NB4 (cell line): ENCODE results near the gene ATOH8.

Experiments
- POLR2A ChIP-seq: IDR thresholded peaks from 2 replicates; pipeline ENCODE4 v1.6.1; 2011; ENCODE audit warnings: mild to moderate bottlenecking; ENCODE audit not compliant: insufficient read length; ENCODE audit errors: extremely low read depth
- TF ChIP-seq, protein P1 (sequence below): IDR thresholded peaks from one replicate; pipeline ENCODE4 v1.5.1; 2012; ENCODE audit warnings: low read depth, low read length
- TF ChIP-seq, protein P2 (sequence below): IDR thresholded peaks from 2 replicates; pipeline ENCODE4 v1.6.1; 2011; ENCODE audit warnings: low read depth, low read length

DNA sequence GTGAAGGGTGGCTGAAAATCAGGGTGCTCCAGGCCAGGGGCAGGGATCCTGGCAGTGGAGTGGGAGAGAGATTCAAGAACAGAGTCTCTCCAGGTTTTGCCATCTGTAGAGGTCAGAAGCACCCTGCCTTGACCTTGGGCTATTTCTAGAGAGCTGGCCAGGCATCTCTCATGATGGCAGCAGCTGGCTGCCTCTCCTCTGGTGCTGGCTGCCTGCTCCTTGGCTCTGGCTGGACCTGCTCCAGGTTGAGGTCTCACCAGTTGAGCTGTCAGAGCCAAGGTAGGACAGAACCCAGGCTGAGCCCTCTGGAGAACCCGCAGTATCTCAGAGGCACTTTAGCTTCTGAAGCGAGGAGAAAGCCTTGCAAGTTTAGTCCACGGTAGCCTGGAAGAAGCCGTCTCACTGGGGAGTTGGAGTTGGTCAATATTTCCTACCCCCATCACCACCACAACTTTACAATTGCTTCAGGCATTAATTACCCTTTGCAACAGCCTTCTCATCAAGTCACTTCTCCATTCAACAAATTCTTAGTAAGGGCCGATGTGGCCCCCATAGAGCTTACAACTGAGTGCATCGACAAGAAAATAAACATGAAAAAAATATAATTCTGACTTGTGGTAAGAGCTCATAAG is 34.1 kb upstream of the ATOH8 start:
- TF ChIP-seq, protein P1, sequence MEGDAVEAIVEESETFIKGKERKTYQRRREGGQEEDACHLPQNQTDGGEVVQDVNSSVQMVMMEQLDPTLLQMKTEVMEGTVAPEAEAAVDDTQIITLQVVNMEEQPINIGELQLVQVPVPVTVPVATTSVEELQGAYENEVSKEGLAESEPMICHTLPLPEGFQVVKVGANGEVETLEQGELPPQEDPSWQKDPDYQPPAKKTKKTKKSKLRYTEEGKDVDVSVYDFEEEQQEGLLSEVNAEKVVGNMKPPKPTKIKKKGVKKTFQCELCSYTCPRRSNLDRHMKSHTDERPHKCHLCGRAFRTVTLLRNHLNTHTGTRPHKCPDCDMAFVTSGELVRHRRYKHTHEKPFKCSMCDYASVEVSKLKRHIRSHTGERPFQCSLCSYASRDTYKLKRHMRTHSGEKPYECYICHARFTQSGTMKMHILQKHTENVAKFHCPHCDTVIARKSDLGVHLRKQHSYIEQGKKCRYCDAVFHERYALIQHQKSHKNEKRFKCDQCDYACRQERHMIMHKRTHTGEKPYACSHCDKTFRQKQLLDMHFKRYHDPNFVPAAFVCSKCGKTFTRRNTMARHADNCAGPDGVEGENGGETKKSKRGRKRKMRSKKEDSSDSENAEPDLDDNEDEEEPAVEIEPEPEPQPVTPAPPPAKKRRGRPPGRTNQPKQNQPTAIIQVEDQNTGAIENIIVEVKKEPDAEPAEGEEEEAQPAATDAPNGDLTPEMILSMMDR: no peak
- no peak for TF ChIP-seq POLR2A
- TF ChIP-seq, protein P2, sequence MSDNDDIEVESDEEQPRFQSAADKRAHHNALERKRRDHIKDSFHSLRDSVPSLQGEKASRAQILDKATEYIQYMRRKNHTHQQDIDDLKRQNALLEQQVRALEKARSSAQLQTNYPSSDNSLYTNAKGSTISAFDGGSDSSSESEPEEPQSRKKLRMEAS: no peak
